ENCODE results near the gene PTPN13. TPM values are rescaled to one million over a fixed set of nuclear protein-coding genes. Genes with fewer than 3 reads are reported as not detected.

PTPN13 gene
- total RNA-seq, 2 experiments from 2014 or later, result 3.9 to 4.1 TPM

GRCh38 chr4:86744570-86744969 lies 150.5 kb downstream of the PTPN13 start:
- no peak overlapping the region for H3K27ac ChIP-seq (ENCODE audit: low read depth in 1 of 2, low read length in 2 of 2)
- no peaks in the 10 kb centered on the region for H3K36me3 Mint-ChIP-seq (ENCODE audit: low read depth)
- H3K9me3 ChIP-seq (ENCODE audit: control insufficient read depth in 1 of 2, insufficient read depth in 1 of 2, low read length in 2 of 2), result peaks cover 0 to 8% of the 10 kb centered on the region in 2 experiments
- no peaks in the 10 kb centered on the region for H3K4me1 ChIP-seq (ENCODE audit: insufficient read depth, low read length)
- no peak overlapping the region for H3K4me3 ChIP-seq (ENCODE audit: low read length)
- H3K27ac Mint-ChIP-seq, result no peak overlapping the region
- CTCF ChIA-PET, result no interaction called here
- no peaks in the 10 kb centered on the region for H3K27me3 ChIP-seq (ENCODE audit: control insufficient read depth in 1 of 2, insufficient read depth in 2 of 2, low read length in 2 of 2)
- intact Hi-C loops (cut with DNase I, micrococcal nuclease), result no loop called here
- POLR2A ChIA-PET, result no interaction called here
- H3K4me1 Mint-ChIP-seq (ENCODE audit: low read depth), result no peaks in the 10 kb centered on the region
- H3K4me3 Mint-ChIP-seq, result no peak overlapping the region
- no peaks in the 10 kb centered on the region for H3K9me3 Mint-ChIP-seq
- TF ChIP-seq, protein P1, sequence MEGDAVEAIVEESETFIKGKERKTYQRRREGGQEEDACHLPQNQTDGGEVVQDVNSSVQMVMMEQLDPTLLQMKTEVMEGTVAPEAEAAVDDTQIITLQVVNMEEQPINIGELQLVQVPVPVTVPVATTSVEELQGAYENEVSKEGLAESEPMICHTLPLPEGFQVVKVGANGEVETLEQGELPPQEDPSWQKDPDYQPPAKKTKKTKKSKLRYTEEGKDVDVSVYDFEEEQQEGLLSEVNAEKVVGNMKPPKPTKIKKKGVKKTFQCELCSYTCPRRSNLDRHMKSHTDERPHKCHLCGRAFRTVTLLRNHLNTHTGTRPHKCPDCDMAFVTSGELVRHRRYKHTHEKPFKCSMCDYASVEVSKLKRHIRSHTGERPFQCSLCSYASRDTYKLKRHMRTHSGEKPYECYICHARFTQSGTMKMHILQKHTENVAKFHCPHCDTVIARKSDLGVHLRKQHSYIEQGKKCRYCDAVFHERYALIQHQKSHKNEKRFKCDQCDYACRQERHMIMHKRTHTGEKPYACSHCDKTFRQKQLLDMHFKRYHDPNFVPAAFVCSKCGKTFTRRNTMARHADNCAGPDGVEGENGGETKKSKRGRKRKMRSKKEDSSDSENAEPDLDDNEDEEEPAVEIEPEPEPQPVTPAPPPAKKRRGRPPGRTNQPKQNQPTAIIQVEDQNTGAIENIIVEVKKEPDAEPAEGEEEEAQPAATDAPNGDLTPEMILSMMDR (IDR thresholded peaks at IDR 0.05), result no peak
- no peaks in the 10 kb centered on the region for H3K36me3 ChIP-seq (ENCODE audit: insufficient read depth, low read length)
- ATAC-seq (ENCODE audit: poor library complexity), result no peak
- no peaks in the 10 kb centered on the region for H3K27me3 Mint-ChIP-seq
- DNase-seq, result no peak

DNA sequence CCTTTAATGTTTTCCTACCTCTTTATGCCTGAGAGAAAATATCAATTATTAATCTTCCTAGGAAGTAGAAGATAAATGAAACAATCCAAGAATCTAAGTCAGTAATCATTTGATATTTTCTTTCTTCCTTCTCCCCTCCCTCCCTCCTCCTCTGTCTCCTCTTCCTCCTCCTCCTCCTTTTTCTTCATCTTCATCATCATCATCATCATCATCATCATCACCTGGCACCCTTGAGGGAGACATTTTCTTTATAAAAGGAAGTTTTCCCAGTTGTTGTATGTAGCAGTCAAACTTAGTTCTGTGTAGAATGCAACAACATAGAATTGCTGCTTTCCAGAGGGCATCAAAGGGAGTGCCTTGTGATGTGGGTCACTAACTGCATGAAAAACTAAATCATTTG lies 155.0 kb downstream of the PTPN13 start:
- CTCF ChIA-PET, result no interaction called here
- Mint-ChIP-seq H3K36me3 (ENCODE audit: low read depth) (no peaks in the 10 kb centered on the region), H3K4me3 (no peak overlapping the region), H3K27ac (no peak overlapping the region), H3K9me3 (no peaks in the 10 kb centered on the region), H3K27me3 (no peaks in the 10 kb centered on the region), H3K4me1 (ENCODE audit: low read depth) (no peaks in the 10 kb centered on the region)
- Histone ChIP-seq H3K27me3 (ENCODE audit: control insufficient read depth in 1 of 2, insufficient read depth in 2 of 2, low read length in 2 of 2) (no peaks in the 10 kb centered on the region), H3K9me3 (ENCODE audit: control insufficient read depth in 1 of 2, insufficient read depth in 1 of 2, low read length in 2 of 2) (no peaks in the 10 kb centered on the region), H3K4me1 (ENCODE audit: insufficient read depth, low read length) (no peaks in the 10 kb centered on the region), H3K36me3 (ENCODE audit: insufficient read depth, low read length) (no peaks in the 10 kb centered on the region), H3K4me3 (ENCODE audit: low read length) (no peak overlapping the region), H3K27ac (ENCODE audit: low read depth in 1 of 2, low read length in 2 of 2) (no peak overlapping the region)
- intact Hi-C loops (cut with DNase I, micrococcal nuclease), result no loop called here
- ATAC-seq (ENCODE audit: poor library complexity) (no peak), DNase-seq (no peak)
- POLR2A ChIA-PET, result no interaction called here
- TF ChIP-seq, protein P1 (IDR thresholded peaks at IDR 0.05), result no peak

DNA sequence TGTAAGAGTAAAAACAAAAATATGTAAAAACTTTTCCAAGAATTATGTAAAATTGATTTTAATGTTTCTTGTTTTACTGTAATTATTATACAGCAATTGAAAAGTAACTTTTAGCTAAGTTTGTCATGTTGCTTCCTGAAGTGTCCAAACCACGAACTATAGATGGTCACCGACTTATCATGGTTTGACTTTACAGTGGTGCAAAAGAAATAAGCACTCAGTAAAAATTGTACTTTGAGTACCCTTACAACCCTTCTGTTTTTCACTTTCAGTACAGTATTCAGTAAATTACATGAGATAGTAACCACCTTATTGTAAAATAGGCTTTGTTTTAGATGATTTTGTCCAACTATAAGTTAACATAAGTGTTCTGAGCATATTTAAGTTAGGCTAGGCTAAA lies 161.3 kb downstream of the PTPN13 start:
- Mint-ChIP-seq H3K4me1 (ENCODE audit: low read depth) (no peaks in the 10 kb centered on the region), H3K4me3 (no peak overlapping the region), H3K27me3 (no peaks in the 10 kb centered on the region), H3K9me3 (no peaks in the 10 kb centered on the region), H3K27ac (no peak overlapping the region), H3K36me3 (ENCODE audit: low read depth) (no peaks in the 10 kb centered on the region)
- TF ChIP-seq, protein P1 (IDR thresholded peaks at IDR 0.05), result no peak
- Histone ChIP-seq H3K4me1 (ENCODE audit: insufficient read depth, low read length) (no peaks in the 10 kb centered on the region), H3K36me3 (ENCODE audit: insufficient read depth, low read length) (no peaks in the 10 kb centered on the region), H3K27ac (ENCODE audit: low read depth in 1 of 2, low read length in 2 of 2) (no peak overlapping the region), H3K4me3 (ENCODE audit: low read length) (no peak overlapping the region), H3K27me3 (ENCODE audit: control insufficient read depth in 1 of 2, insufficient read depth in 2 of 2, low read length in 2 of 2) (no peaks in the 10 kb centered on the region), H3K9me3 (ENCODE audit: control insufficient read depth in 1 of 2, insufficient read depth in 1 of 2, low read length in 2 of 2) (no peaks in the 10 kb centered on the region)
- ATAC-seq (ENCODE audit: poor library complexity), result no peak
- no peak for DNase-seq
- intact Hi-C loops (cut with DNase I, micrococcal nuclease), result no loop called here
- ChIA-PET POLR2A (no interaction called here), CTCF (no interaction called here)

All from CD4-positive, alpha-beta T cell (primary cell).